ENCODE measurements around the gene BRSK2. TPM values are rescaled to one million over a fixed set of nuclear protein-coding genes. Genes with fewer than 3 reads are reported as not detected.
"Not testable (repeated sequence)": the region's sequence is repeated elsewhere in the genome, so short reads cannot be mapped to it uniquely, and the experiment has no call there.

Gene BRSK2
- total RNA-seq, 1 donor from 2014 or later: 0.52 TPM

GRCh38 chr11:1405186-1406020, 15.7 kb downstream of the BRSK2 start:
- intact Hi-C loops (cut with micrococcal nuclease): no loop called here
- H3K4me3 ChIP-seq: no peak overlapping the region
- no peaks in the 10 kb centered on the region for H3K36me3 ChIP-seq
- no peaks in the 10 kb centered on the region for H3K9me3 ChIP-seq (replicated peaks)
- peaks cover 2% of the 10 kb centered on the region for H3K4me1 ChIP-seq
- no peak for DNase-seq
- H3K27me3 ChIP-seq (ENCODE audit: low read depth): peaks cover 76% of the 10 kb centered on the region
- H3K27ac ChIP-seq (replicated peaks): no peak overlapping the region
- TF ChIP-seq CTCF (IDR thresholded peaks at IDR 0.05; ENCODE audit: borderline replicate concordance): no peak

DNA sequence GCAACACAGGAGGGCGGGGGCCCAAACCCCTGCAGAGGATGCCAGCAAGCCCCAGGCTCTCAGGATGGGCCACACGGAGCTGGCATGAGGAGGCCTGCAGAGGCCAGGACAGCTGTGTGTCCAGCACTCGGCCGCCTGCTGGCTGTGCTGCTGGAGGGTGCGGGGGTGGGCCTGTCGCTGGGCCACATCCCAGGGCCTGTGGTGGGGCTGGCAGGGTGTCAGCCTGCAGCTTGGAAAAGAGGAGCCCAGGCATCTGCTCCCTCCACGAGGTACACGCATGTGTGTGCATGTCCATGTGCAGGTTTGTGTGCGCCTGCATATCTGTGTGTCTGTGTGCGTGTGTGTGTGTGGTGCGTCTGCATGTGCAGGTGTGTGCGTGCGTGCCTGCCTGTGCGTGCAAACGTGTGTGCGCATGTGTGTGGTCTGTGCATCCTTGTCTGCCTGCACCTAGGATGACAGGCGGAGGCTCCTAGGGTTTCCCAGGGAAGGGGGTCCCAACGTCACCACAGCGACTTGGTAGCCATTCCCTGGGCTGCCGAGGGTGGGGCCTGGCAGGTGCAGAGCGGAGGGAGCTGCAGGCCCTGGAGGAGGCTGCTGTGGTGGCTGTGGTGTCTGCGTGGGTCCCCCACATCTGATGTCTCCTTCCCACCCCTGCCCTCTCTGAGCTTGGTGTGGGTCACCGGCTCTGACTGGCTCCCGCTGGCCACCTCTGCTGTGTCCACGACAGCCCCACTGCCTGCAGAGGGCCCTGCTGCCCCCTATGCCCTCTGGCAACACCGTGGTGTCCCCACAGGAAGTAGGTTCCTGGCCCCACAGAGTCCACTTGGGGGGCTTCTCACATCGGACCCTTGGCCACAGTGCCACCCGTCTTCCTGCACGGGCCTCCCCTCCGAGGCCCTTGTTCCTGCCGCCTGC, 17.1 kb downstream of the BRSK2 start:
- H3K27me3 ChIP-seq (ENCODE audit: low read depth): peaks cover 77% of the 10 kb centered on the region
- no peaks in the 10 kb centered on the region for H3K36me3 ChIP-seq
- no peak for DNase-seq
- intact Hi-C loops (cut with micrococcal nuclease): no loop called here
- H3K9me3 ChIP-seq (replicated peaks): no peaks in the 10 kb centered on the region
- no peak overlapping the region for H3K27ac ChIP-seq (replicated peaks)
- H3K4me3 ChIP-seq: no peak overlapping the region
- TF ChIP-seq CTCF (IDR thresholded peaks at IDR 0.05; ENCODE audit: borderline replicate concordance): no peak
- H3K4me1 ChIP-seq: no peaks in the 10 kb centered on the region

DNA sequence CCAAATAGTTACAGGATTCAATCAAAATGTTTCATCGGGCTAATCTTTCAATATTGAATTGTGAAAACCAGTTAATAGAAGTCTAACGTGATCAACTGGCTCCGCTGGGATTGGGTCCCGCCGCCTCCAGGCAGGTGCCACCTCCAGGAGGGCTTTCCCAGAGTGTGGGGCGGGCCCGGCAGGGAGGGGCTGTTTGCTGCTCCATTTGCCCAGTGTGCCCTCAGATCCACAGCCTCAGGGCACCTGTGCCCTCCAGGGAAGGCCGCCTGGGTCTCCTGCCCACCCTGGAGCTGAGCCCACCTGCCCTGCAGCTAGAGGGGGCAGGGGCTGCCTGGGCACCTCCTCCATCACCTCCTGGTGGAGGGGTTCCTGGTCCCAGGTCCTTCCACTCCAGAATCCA, 17.9 kb downstream of the BRSK2 start:
- TF ChIP-seq CTCF (IDR thresholded peaks at IDR 0.05; ENCODE audit: borderline replicate concordance): no peak
- H3K4me3 ChIP-seq: no peak overlapping the region
- intact Hi-C loops (cut with micrococcal nuclease): no loop called here
- H3K36me3 ChIP-seq: no peaks in the 10 kb centered on the region
- no peak overlapping the region for H3K27ac ChIP-seq (replicated peaks)
- peaks cover 69% of the 10 kb centered on the region for H3K27me3 ChIP-seq (ENCODE audit: low read depth)
- no peaks in the 10 kb centered on the region for H3K4me1 ChIP-seq
- no peak for DNase-seq
- no peaks in the 10 kb centered on the region for H3K9me3 ChIP-seq (replicated peaks)

- no peak overlapping the region for H3K27ac ChIP-seq (replicated peaks)
- H3K4me3 ChIP-seq: no peak overlapping the region
- no peak for DNase-seq
- TF ChIP-seq CTCF (IDR thresholded peaks at IDR 0.05; ENCODE audit: borderline replicate concordance): no peak
- H3K9me3 ChIP-seq (replicated peaks): no peaks in the 10 kb centered on the region
- H3K4me1 ChIP-seq: no peaks in the 10 kb centered on the region
- peaks cover 69% of the 10 kb centered on the region for H3K27me3 ChIP-seq (ENCODE audit: low read depth)
- H3K36me3 ChIP-seq: no peaks in the 10 kb centered on the region
- intact Hi-C loops (cut with micrococcal nuclease): no loop called here
Observed at GRCh38 chr11:1408346-1408745, 18.6 kb downstream of the BRSK2 start.

GRCh38 chr11:1409108-1409851, 19.5 kb downstream of the BRSK2 start:
- no peaks in the 10 kb centered on the region for H3K9me3 ChIP-seq (replicated peaks)
- DNase-seq: no peak
- intact Hi-C loops (cut with micrococcal nuclease): no loop called here
- no peak for TF ChIP-seq CTCF (IDR thresholded peaks at IDR 0.05; ENCODE audit: borderline replicate concordance)
- H3K27ac ChIP-seq (replicated peaks): no peak overlapping the region
- no peaks in the 10 kb centered on the region for H3K36me3 ChIP-seq
- H3K27me3 ChIP-seq (ENCODE audit: low read depth): peaks cover 63% of the 10 kb centered on the region
- no peaks in the 10 kb centered on the region for H3K4me1 ChIP-seq
- no peak overlapping the region for H3K4me3 ChIP-seq

GRCh38 chr11:1409852-1410125, 20.1 kb downstream of the BRSK2 start:
- peaks cover 58% of the 10 kb centered on the region for H3K27me3 ChIP-seq (ENCODE audit: low read depth)
- H3K9me3 ChIP-seq (replicated peaks); intact Hi-C loops (cut with micrococcal nuclease): not testable (repeated sequence)

More at GRCh38 chr11:1409852-1410125, 20.1 kb downstream of the BRSK2 start:
- not testable (repeated sequence) for H3K36me3 ChIP-seq; H3K4me3 ChIP-seq; H3K4me1 ChIP-seq; DNase-seq; H3K27ac ChIP-seq (replicated peaks)
